GM23338 (cell line): Measurements from ENCODE around the gene IL1RAPL2. TPM values are rescaled to one million over a fixed set of nuclear protein-coding genes. Genes with fewer than 3 reads are reported as not detected.

Experiments
- ATAC-seq: fragments of 200-7000 bp; cut with Tn5 transposase; 3 replicates; pipeline ENCODE4 v1.9.1; 2020
- DNase-seq: peaks from one replicate; pipeline ENCODE4 v3.0.0-alpha.2; 2015; ENCODE audit warnings: low spot score
- H2AFZ ChIP-seq: fragments of 200-600 bp; sonication (generic); 2 replicates; pipeline ENCODE4 v1.8.0; 2016; ENCODE audit warnings: antibody characterized with exemption, mild to moderate bottlenecking, moderate library complexity
- H3F3A ChIP-seq: fragments of 200-600 bp; sonication (generic); replicated peaks from 2 replicates; pipeline ENCODE4 v1.8.0; 2017; ENCODE audit warnings: antibody characterized with exemption, mixed run types, low read depth
- H3K27ac ChIP-seq: fragments of 200-600 bp; sonication (generic); 2 replicates; pipeline ENCODE4 v1.6.1; 2016; ENCODE audit warnings: low read depth
- H3K27me3 ChIP-seq: fragments of 200-600 bp; sonication (generic); 2 replicates; pipeline ENCODE4 v1.8.0; 2016; ENCODE audit warnings: mild to moderate bottlenecking, mixed run types, moderate library complexity; ENCODE audit not compliant: insufficient read depth
- H3K36me3 ChIP-seq: fragments of 200-600 bp; sonication (generic); 2 replicates; pipeline ENCODE4 v1.8.0; 2016; ENCODE audit warnings: mild to moderate bottlenecking; ENCODE audit not compliant: insufficient read depth
- H3K4me1 ChIP-seq: fragments of 200-600 bp; sonication (generic); 2 replicates; pipeline ENCODE4 v1.8.0; 2016; ENCODE audit warnings: mild to moderate bottlenecking, moderate library complexity; ENCODE audit not compliant: insufficient read depth
- H3K4me2 ChIP-seq: fragments of 200-600 bp; sonication (generic); 2 replicates; pipeline ENCODE4 v1.7.1; 2017; ENCODE audit warnings: mixed run types
- H3K4me3 ChIP-seq: fragments of 200-600 bp; sonication (generic); 2 replicates; pipeline ENCODE4 v1.6.1; 2016; ENCODE audit warnings: mixed run types
- H3K79me2 ChIP-seq: fragments of 200-600 bp; sonication (generic); replicated peaks from 2 replicates; pipeline ENCODE4 v1.8.0; 2017; ENCODE audit warnings: mild to moderate bottlenecking; ENCODE audit not compliant: insufficient read depth
- H3K9me2 ChIP-seq: fragments of 200-600 bp; sonication (generic); 2 replicates; pipeline ENCODE4 v1.8.0; 2017; ENCODE audit not compliant: insufficient read depth
- H4K20me1 ChIP-seq: fragments of 200-600 bp; sonication (generic); replicated peaks from 2 replicates; pipeline ENCODE4 v1.8.0; 2017; ENCODE audit warnings: mild to moderate bottlenecking; ENCODE audit not compliant: insufficient read depth
- H3K27ac Mint-ChIP-seq: 2 replicates; pipeline ENCODE4 v1.8.0; 2020; ENCODE audit warnings: inconsistent platforms, mild to moderate bottlenecking, moderate library complexity, mixed read lengths
- H3K27me3 Mint-ChIP-seq: 3 replicates; pipeline ENCODE4 v1.8.0; 2022; ENCODE audit warnings: low read depth, mild to moderate bottlenecking, moderate library complexity, mixed read lengths, inconsistent platforms; ENCODE audit not compliant: insufficient read depth, poor library complexity
- H3K36me3 Mint-ChIP-seq: 3 replicates; pipeline ENCODE4 v1.8.0; 2021; ENCODE audit warnings: low read depth, mild to moderate bottlenecking, inconsistent platforms, moderate library complexity, mixed read lengths
- H3K4me1 Mint-ChIP-seq: 3 replicates; pipeline ENCODE4 v1.8.0; 2020; ENCODE audit warnings: mild to moderate bottlenecking, inconsistent platforms, mixed read lengths
- H3K4me3 Mint-ChIP-seq: 3 replicates; pipeline ENCODE4 v1.8.0; 2021; ENCODE audit warnings: moderate library complexity, mild to moderate bottlenecking, inconsistent platforms, mixed read lengths
- H3K9me3 Mint-ChIP-seq: 3 replicates; pipeline ENCODE4 v1.8.0; 2020; ENCODE audit warnings: moderate library complexity, mild to moderate bottlenecking, inconsistent platforms, mixed read lengths
- CREB1 ChIP-seq: fragments of 250-450 bp; sonication (Bioruptor Pico); IDR thresholded peaks from 2 replicates; pipeline ENCODE4 v1.5.0; 2020; ENCODE audit warnings: low read depth, mild to moderate bottlenecking, moderate library complexity
- CTCF ChIP-seq, 2 experiments: fragments of 200-600 bp in 1 of 2; sonication (generic) in 1 of 2; conservative IDR thresholded peaks; 2 replicates each; pipeline versions ENCODE4 v1.5.1 to v1.6.1; 2016 to 2017; ENCODE audit warnings: antibody characterized with exemption in 2 of 2, low read depth in 2 of 2, mild to moderate bottlenecking in 2 of 2, moderate library complexity in 1 of 2
- ETS1 ChIP-seq: IDR thresholded peaks from 2 replicates; pipeline ENCODE4 v1.6.1; 2016; ENCODE audit warnings: antibody characterized with exemption
- EZH2 ChIP-seq: fragments of 200-600 bp; sonication (generic); IDR thresholded peaks from one replicate; pipeline ENCODE4 v1.8.0; 2017; ENCODE audit warnings: antibody characterized with exemption, mild to moderate bottlenecking, low read depth; ENCODE audit not compliant: unreplicated experiment
- JUNB ChIP-seq: IDR thresholded peaks from one replicate; pipeline ENCODE4 v1.6.1; 2016; ENCODE audit warnings: antibody characterized with exemption; ENCODE audit not compliant: unreplicated experiment
- NANOG ChIP-seq: IDR thresholded peaks from 2 replicates; pipeline ENCODE4 v1.6.1; 2016; ENCODE audit warnings: antibody characterized with exemption, borderline replicate concordance
- POLR2AphosphoS5 ChIP-seq: IDR thresholded peaks from 2 replicates; pipeline ENCODE4 v1.6.1; 2016; ENCODE audit warnings: antibody characterized with exemption, low read depth
- REST ChIP-seq: IDR thresholded peaks from one replicate; pipeline ENCODE4 v1.6.1; 2018; ENCODE audit warnings: antibody characterized with exemption; ENCODE audit not compliant: unreplicated experiment
- STAT1 ChIP-seq: IDR thresholded peaks from one replicate; pipeline ENCODE4 v1.6.1; 2016; ENCODE audit warnings: antibody characterized with exemption; ENCODE audit not compliant: unreplicated experiment
- ZNF114 ChIP-seq: fragments of 250-450 bp; sonication (Bioruptor Pico); IDR thresholded peaks from 2 replicates; pipeline ENCODE4 v1.5.0; 2020; ENCODE audit warnings: mild to moderate bottlenecking, moderate library complexity
- ZNF331 ChIP-seq: fragments of 250-450 bp; sonication (Bioruptor Pico); IDR thresholded peaks from 2 replicates; pipeline ENCODE4 v1.5.0; 2020; ENCODE audit warnings: low read depth, mild to moderate bottlenecking, moderate library complexity
- polyA plus RNA-seq: library from polyadenylated mRNA; unstranded; fragments of >200 nt; fragmentation: Nextera tagmentation; extraction: Ambion mirVana; gene quantifications from 2 replicates; pipeline ENCODE4 v1.2.1, GENCODE V29; 2016
- total RNA-seq: library from RNA; depleted of rRNA; stranded (reverse); fragments of >200 nt; shearing (Covaris generic); gene quantifications from 2 replicates; pipeline ENCODE4 v1.2.3, GENCODE V29; 2014

Gene IL1RAPL2
- total and polyA plus RNA-seq, 2 experiments from 2014 or later, result 0.80 to 0.94 TPM

GRCh38 chrX:105349476-105349875 is 783.5 kb downstream of the IL1RAPL2 start:
- H3K36me3 ChIP-seq, result no peaks in the 10 kb centered on the region
- Mint-ChIP-seq H3K9me3 (0 out of 3 replicates have a peak, but pooled peaks cover 6% of the 10 kb centered on the region), H3K36me3 (no peaks in the 10 kb centered on the region; the same call in 2 of the 3 replicates), H3K27me3 (no peaks in the 10 kb centered on the region), H3K4me3 (no peak overlapping the region), H3K4me1 (no peaks in the 10 kb centered on the region), H3K27ac (no peak overlapping the region)
- no peak overlapping the region for H3K4me2 ChIP-seq
- H3K4me3 ChIP-seq, result no peak overlapping the region
- H3K4me1 ChIP-seq, result no peaks in the 10 kb centered on the region
- no peak for TF ChIP-seq ZNF331
- no peak for TF ChIP-seq ZNF114 (CRISPR knock-in tag)
- TF ChIP-seq ETS1, result no peak
- no peak for TF ChIP-seq POLR2AphosphoS5
- no peak for TF ChIP-seq JUNB
- TF ChIP-seq EZH2, result no peak
- no peak for TF ChIP-seq NANOG
- no peak for TF ChIP-seq STAT1
- no peak for TF ChIP-seq REST
- TF ChIP-seq CREB1 (CRISPR knock-in tag), result no peak
- no peak for TF ChIP-seq CTCF (conservative IDR thresholded peaks at IDR 0.05; ENCODE audit: low read depth in 2 of 2)
- H3K79me2 ChIP-seq, result no peaks in the 10 kb centered on the region
- no peaks in the 10 kb centered on the region for H3F3A ChIP-seq
- H3K27ac ChIP-seq, result no peak overlapping the region
- ATAC-seq, result no peak
- no peak overlapping the region for H2AFZ ChIP-seq
- no peaks in the 10 kb centered on the region for H3K9me2 ChIP-seq
- no peaks in the 10 kb centered on the region for H4K20me1 ChIP-seq
- no peak for DNase-seq
- H3K27me3 ChIP-seq, result no peaks in the 10 kb centered on the region
